Kidney (tissue), 14 donors: ENCODE data around the gene JAM3. TPM values are rescaled to one million over a fixed set of nuclear protein-coding genes. Genes with fewer than 3 reads are reported as not detected.

Experiments used
- DNase-seq, 5 donors: peaks; one replicate each; pipeline ENCODE4 v3.0.0-alpha.2; 2013 to 2020
- FAIRE-seq: peaks from 2 replicates; lab custom pipeline; 2012; peaks lifted over from hg19 to GRCh38; lab: Jason Lieb, UNC
- H3K27ac ChIP-seq, 2 donors: one replicate each; pipeline ENCODE4 v1.7.0; 2013; ENCODE audit warnings: low read depth in 2 of 2, low read length in 2 of 2, inconsistent platforms in 1 of 2
- H3K27me3 ChIP-seq: one replicate; pipeline ENCODE4 v1.7.1; 2013; ENCODE audit warnings: low read length, inconsistent platforms; ENCODE audit not compliant: control insufficient read depth, insufficient read depth
- H3K36me3 ChIP-seq, 3 donors: one replicate each; pipeline versions ENCODE4 v1.7.0 to v1.7.1; 2013; ENCODE audit warnings: low read length in 3 of 3, control low read depth in 1 of 3, inconsistent platforms in 1 of 3; ENCODE audit not compliant: insufficient read depth in 3 of 3, control insufficient read depth in 2 of 3
- H3K4me1 ChIP-seq, 3 donors: one replicate each; pipeline versions ENCODE4 v1.7.0 to v1.7.1; 2013; ENCODE audit warnings: low read length in 3 of 3, inconsistent platforms in 1 of 3, low read depth in 1 of 3; ENCODE audit not compliant: control insufficient read depth in 2 of 3, insufficient read depth in 2 of 3
- H3K4me3 ChIP-seq, 3 donors: one replicate each; pipeline versions ENCODE4 v1.7.0 to v1.8.1; 2013; ENCODE audit warnings: low read length in 3 of 3, control low read depth in 1 of 3, inconsistent platforms in 1 of 3
- H3K9ac ChIP-seq, 3 donors: one replicate each; pipeline versions ENCODE4 v1.7.0 to v1.7.1; 2013; ENCODE audit warnings: low read length in 3 of 3, control low read depth in 1 of 3, inconsistent platforms in 1 of 3
- H3K9me3 ChIP-seq, 3 donors: one replicate each; pipeline versions ENCODE4 v1.7.0 to v1.7.1; 2013; ENCODE audit warnings: low read length in 3 of 3, control low read depth in 1 of 3, inconsistent platforms in 1 of 3; ENCODE audit not compliant: control insufficient read depth in 2 of 3, insufficient read depth in 1 of 3
- intact Hi-C: fragments of 100-400 bp; cut with DNase I; formaldehyde crosslinking; loops from one replicate; pipeline ENCODE4 v1.11.1; 2022
- polyA plus RNA-seq: library from polyadenylated mRNA; stranded (reverse); fragments of 350-450 nt; fragmentation: Illumina TruSeq; extraction: RNeasy Lipid Tissue Mini Kit (QIAGEN cat#74804); gene quantifications from one replicate; pipeline ENCODE4 v1.2.3, GENCODE V29; 2014; ENCODE audit warnings: low read depth, low replicate concordance; ENCODE audit not compliant: insufficient read depth
- total RNA-seq: library from RNA; stranded (reverse); fragmentation: NEBNext Ultra II Directional; extraction: Animal tissue kit (Norgen Biotek cat#: 25700); gene quantifications from one replicate; pipeline ENCODE4 v1.2.1, GENCODE V29; 2021
- TF ChIP-seq, protein P1 (sequence below): IDR thresholded peaks from 3 replicates; pipeline ENCODE4 v1.5.1; 2012; ENCODE audit warnings: mild to moderate bottlenecking, moderate library complexity, borderline replicate concordance; ENCODE audit not compliant: insufficient read depth; ENCODE audit errors: extremely low read depth
- donor health status: control.
- donor health status: control.
- donor health status: control.
- donor health status: control.
- donor health status: control.
- donor health status: DM: yes; HTN: yes; CAD: no.
- donor health status: Normal renal cell carcinoma (clear cell type).

The JAM3 gene
- total and polyA plus RNA-seq, 2 donors from 2014 or later = 13.3 to 19.5 TPM

GRCh38 chr11:134170177-134170918, 101.5 kb downstream of the JAM3 start:
- intact Hi-C loops = no loop called here
- TF ChIP-seq, protein P1, sequence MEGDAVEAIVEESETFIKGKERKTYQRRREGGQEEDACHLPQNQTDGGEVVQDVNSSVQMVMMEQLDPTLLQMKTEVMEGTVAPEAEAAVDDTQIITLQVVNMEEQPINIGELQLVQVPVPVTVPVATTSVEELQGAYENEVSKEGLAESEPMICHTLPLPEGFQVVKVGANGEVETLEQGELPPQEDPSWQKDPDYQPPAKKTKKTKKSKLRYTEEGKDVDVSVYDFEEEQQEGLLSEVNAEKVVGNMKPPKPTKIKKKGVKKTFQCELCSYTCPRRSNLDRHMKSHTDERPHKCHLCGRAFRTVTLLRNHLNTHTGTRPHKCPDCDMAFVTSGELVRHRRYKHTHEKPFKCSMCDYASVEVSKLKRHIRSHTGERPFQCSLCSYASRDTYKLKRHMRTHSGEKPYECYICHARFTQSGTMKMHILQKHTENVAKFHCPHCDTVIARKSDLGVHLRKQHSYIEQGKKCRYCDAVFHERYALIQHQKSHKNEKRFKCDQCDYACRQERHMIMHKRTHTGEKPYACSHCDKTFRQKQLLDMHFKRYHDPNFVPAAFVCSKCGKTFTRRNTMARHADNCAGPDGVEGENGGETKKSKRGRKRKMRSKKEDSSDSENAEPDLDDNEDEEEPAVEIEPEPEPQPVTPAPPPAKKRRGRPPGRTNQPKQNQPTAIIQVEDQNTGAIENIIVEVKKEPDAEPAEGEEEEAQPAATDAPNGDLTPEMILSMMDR = no peak
- FAIRE-seq = no peak

GRCh38 chr11:134170919-134171281, 102.0 kb downstream of the JAM3 start:
- H3K27me3 ChIP-seq = no peaks in the 10 kb centered on the region
- FAIRE-seq = no peak
- TF ChIP-seq, protein P1 = no peak

More at GRCh38 chr11:134170177-134170918, 101.5 kb downstream of the JAM3 start:
- peaks cover 0 to 7% (median 0%) of the 10 kb centered on the region in 3 donors for H3K4me1 ChIP-seq
- no peak overlapping the region for H3K4me3 ChIP-seq
- H3K36me3 ChIP-seq = peaks cover 10 to 19% (median 12%) of the 10 kb centered on the region in 3 donors
- peaks cover 0 to under 1% (median 0%) of the 10 kb centered on the region in 3 donors for H3K9me3 ChIP-seq
- H3K27ac ChIP-seq = no peak overlapping the region
- H3K27me3 ChIP-seq = no peaks in the 10 kb centered on the region
- H3K9ac ChIP-seq = no peak overlapping the region
- peak in 2 of 5 donors; percentile 22 to 32 for DNase-seq

GRCh38 chr11:134171951-134172350, 103.1 kb downstream of the JAM3 start:
- H3K27ac ChIP-seq = no peak overlapping the region
- H3K27me3 ChIP-seq = no peaks in the 10 kb centered on the region
- H3K4me1 ChIP-seq = peaks cover 0 to 7% (median 0%) of the 10 kb centered on the region in 3 donors
- H3K36me3 ChIP-seq = peaks cover 11 to 24% (median 12%) of the 10 kb centered on the region in 3 donors
- no peak for FAIRE-seq
- no peaks in the 10 kb centered on the region for H3K9me3 ChIP-seq
- DNase-seq = no peak
- TF ChIP-seq, protein P1 = no peak
- intact Hi-C loops = no loop called here
- no peak overlapping the region for H3K4me3 ChIP-seq
- H3K9ac ChIP-seq = no peak overlapping the region

More at GRCh38 chr11:134170919-134171281, 102.0 kb downstream of the JAM3 start:
- H3K27ac ChIP-seq = no peak overlapping the region
- peaks cover 10 to 16% (median 11%) of the 10 kb centered on the region in 3 donors for H3K36me3 ChIP-seq
- H3K4me1 ChIP-seq = peaks cover 0 to 7% (median 0%) of the 10 kb centered on the region in 3 donors
- H3K9ac ChIP-seq = no peak overlapping the region
- no peak overlapping the region for H3K4me3 ChIP-seq
- no peak for DNase-seq
- intact Hi-C loops = no loop called here
- no peaks in the 10 kb centered on the region for H3K9me3 ChIP-seq
